ENCODE results near the gene RNASE9.
A peak's percentile ranks its signal among the peaks of the same experiment; 100 is the strongest.
"Not testable (repeated sequence)": the region's sequence is repeated elsewhere in the genome, so short reads cannot be mapped to it uniquely, and the experiment has no call there.

The RNASE9 gene

GRCh38 chr14:20560961-20561360 is at the start of gene RNASE9:
Gene RNASE9, minus strand, starts transcription at chr14:20561047.
- DNase-seq (ENCODE audit: low read depth, low spot score): no peak

- peak; percentile 58 for DNase-seq (ENCODE audit: low read depth, low spot score)
These were observed 49.3 kb upstream of the RNASE9 start for GRCh38 chr14:20610002-20610765.

GRCh38 chr14:20609215-20610001 is 48.6 kb upstream of the RNASE9 start:
- peak; percentile 27 for DNase-seq (ENCODE audit: low read depth, low spot score)

- DNase-seq (ENCODE audit: low read depth, low spot score): no peak
These were observed 47.7 kb upstream of the RNASE9 start for GRCh38 chr14:20608383-20609110.

- DNase-seq (ENCODE audit: low read depth, low spot score): no peak
These were observed 46.8 kb upstream of the RNASE9 start for GRCh38 chr14:20607617-20608016.

GRCh38 chr14:20606902-20607242 is 46.0 kb upstream of the RNASE9 start:
- no peak for DNase-seq (ENCODE audit: low read depth, low spot score)

GRCh38 chr14:20606190-20606901 is 45.5 kb upstream of the RNASE9 start:
- no peak for DNase-seq (ENCODE audit: low read depth, low spot score)

GRCh38 chr14:20603813-20604690 is 43.2 kb upstream of the RNASE9 start:
- no peak for DNase-seq (ENCODE audit: low read depth, low spot score)

- no peak for DNase-seq (ENCODE audit: low read depth, low spot score)
These were observed 41.7 kb upstream of the RNASE9 start for GRCh38 chr14:20602583-20602982.

- no peak for DNase-seq (ENCODE audit: low read depth, low spot score)
These were observed 40.7 kb upstream of the RNASE9 start for GRCh38 chr14:20601522-20601921.

- no peak for DNase-seq (ENCODE audit: low read depth, low spot score)
These were observed 36.3 kb upstream of the RNASE9 start for GRCh38 chr14:20597108-20597507.

- DNase-seq (ENCODE audit: low read depth, low spot score): not testable (repeated sequence)
These were observed 34.9 kb upstream of the RNASE9 start for GRCh38 chr14:20595726-20596125.

GRCh38 chr14:20592574-20592973 is 31.7 kb upstream of the RNASE9 start:
- DNase-seq (ENCODE audit: low read depth, low spot score): no peak

GRCh38 chr14:20591235-20591634 is 30.4 kb upstream of the RNASE9 start, which contains the start of gene RNASE12:
Gene RNASE12, minus strand, starts transcription at chr14:20591376. Its CDS starts 653 bp downstream, at chr14:20590723.
- no peak for DNase-seq (ENCODE audit: low read depth, low spot score)

GRCh38 chr14:20587489-20588154 is 26.8 kb upstream of the RNASE9 start, which contains the start of gene RNASE11:
Gene RNASE11, minus strand, starts transcription at chr14:20588001.
- no peak for DNase-seq (ENCODE audit: low read depth, low spot score)

GRCh38 chr14:20583908-20584307 is 23.1 kb upstream of the RNASE9 start:
- DNase-seq (ENCODE audit: low read depth, low spot score): no peak

- DNase-seq (ENCODE audit: low read depth, low spot score): no peak
These were observed 22.3 kb upstream of the RNASE9 start for GRCh38 chr14:20583142-20583541.

GRCh38 chr14:20580242-20580641 is 19.4 kb upstream of the RNASE9 start:
- DNase-seq (ENCODE audit: low read depth, low spot score): no peak

GRCh38 chr14:20578784-20579502 is 18.1 kb upstream of the RNASE9 start:
- no peak for DNase-seq (ENCODE audit: low read depth, low spot score)
